SH-SY5Y (cell line): ENCODE measurements around the gene TRPM4.

Source experiments
- GATA2 ChIP-seq: IDR thresholded peaks from 2 replicates; pipeline ENCODE4 v1.6.1; 2011; ENCODE audit warnings: mild to moderate bottlenecking, low read depth, low read length
- GATA3 ChIP-seq: IDR thresholded peaks from 2 replicates; pipeline ENCODE4 v1.6.1; 2011; ENCODE audit warnings: low read depth, mild to moderate bottlenecking, low read length, moderate library complexity

- no peak for TF ChIP-seq GATA3
- no peak for TF ChIP-seq GATA2
Measured at GRCh38 chr19:49186108-49186507, 28.5 kb downstream of the TRPM4 start.
